Memory B cell (primary cell): Measurements from ENCODE around the gene CNPPD1.

ENCODE experiments used
- ATAC-seq: fragments of 150-1000 bp; cut with Tn5 transposase; 2 replicates; pipeline ENCODE4 v1.10.0; 2021; ENCODE audit warnings: low read depth, mild to moderate bottlenecking, moderate library complexity
- DNase-seq, 2 donors: peaks; one replicate each; pipeline ENCODE4 v3.0.0; 2022; ENCODE audit warnings: low spot score in 2 of 2
- H3K27ac Mint-ChIP-seq: one replicate; pipeline ENCODE4 v1.8.0; 2022; ENCODE audit warnings: mild to moderate bottlenecking, moderate library complexity, mixed read lengths
- H3K27me3 Mint-ChIP-seq: one replicate; pipeline ENCODE4 v1.8.0; 2022; ENCODE audit warnings: mixed read lengths
- H3K36me3 Mint-ChIP-seq: one replicate; pipeline ENCODE4 v1.8.0; 2022; ENCODE audit warnings: mild to moderate bottlenecking, mixed read lengths
- H3K4me1 Mint-ChIP-seq: one replicate; pipeline ENCODE4 v1.8.0; 2022; ENCODE audit warnings: mixed read lengths
- H3K4me3 Mint-ChIP-seq: one replicate; pipeline ENCODE4 v1.8.0; 2022; ENCODE audit warnings: mild to moderate bottlenecking, moderate library complexity, mixed read lengths
- H3K9me3 Mint-ChIP-seq: one replicate; pipeline ENCODE4 v1.8.0; 2022; ENCODE audit warnings: mixed read lengths

Gene CNPPD1

DNA sequence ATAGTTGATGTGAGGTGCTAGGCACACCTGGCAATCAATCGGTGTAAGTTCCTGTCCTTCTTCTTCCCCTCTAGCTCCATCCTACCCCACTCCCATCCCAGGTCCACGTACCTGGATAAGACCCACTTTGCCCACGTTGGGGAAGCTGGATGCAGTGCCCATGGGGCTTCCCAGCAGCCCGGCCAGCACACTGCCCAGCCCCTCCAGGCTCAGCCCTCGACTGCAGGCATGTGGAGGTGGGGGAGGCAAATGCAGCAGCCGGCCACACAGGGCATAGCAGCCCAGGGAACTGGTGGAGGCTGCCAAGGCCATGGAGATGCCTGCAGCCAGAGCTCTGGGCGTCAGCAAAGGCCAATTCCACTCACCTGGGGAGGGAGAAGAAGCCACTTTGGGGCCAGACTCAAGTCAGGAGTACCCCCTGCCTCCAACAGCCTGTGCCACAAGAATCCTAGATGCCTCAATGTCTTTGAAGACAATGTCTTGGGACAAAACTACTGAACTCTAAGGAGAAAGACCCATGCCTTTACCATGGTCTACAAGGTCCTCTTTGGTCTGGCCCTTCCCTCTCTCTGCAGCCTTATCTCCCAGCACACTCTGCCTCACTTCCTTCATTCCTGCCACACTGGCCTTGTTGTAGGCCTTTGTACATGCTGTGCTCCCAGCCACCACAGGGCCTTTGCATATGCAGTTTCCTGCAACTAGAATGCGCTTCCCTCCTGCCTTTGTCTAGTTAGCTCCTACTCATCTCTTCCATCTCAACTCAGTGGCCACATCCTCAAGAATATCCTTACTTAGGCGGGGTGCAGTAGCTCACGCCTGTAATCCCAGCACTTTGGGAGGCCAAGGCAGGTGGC is 11.4 kb downstream of the CNPPD1 start:
- no peak for ATAC-seq
- no peaks in the 10 kb centered on the region for H3K27me3 Mint-ChIP-seq
- H3K36me3 Mint-ChIP-seq: no peaks in the 10 kb centered on the region
- no peak for DNase-seq
- no peak overlapping the region for H3K27ac Mint-ChIP-seq
- peaks cover 12% of the 10 kb centered on the region for H3K4me1 Mint-ChIP-seq
- no peak overlapping the region for H3K4me3 Mint-ChIP-seq
- no peaks in the 10 kb centered on the region for H3K9me3 Mint-ChIP-seq

DNA sequence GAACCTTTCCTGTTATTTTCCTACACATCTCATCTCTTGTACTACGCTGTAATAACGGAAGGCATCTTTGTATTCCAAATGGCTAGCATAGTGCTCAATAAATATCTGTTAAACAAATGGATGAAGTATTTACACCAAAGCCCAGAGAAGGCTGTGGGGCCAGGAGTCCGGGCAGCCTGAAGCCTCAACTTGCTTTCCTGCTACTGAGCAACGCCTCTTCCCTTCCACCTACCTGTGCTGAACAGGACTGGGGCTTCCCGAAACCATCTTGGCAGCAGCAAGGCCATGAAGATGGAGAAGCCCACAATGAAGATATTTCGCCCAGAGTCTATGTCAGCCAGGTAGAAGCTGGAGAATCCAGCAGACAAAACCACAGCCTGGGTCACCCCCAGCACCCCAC is 13.6 kb downstream of the CNPPD1 start:
- Mint-ChIP-seq H3K4me1 (peaks cover 17% of the 10 kb centered on the region), H3K36me3 (no peaks in the 10 kb centered on the region), H3K4me3 (no peak overlapping the region), H3K9me3 (no peaks in the 10 kb centered on the region), H3K27me3 (no peaks in the 10 kb centered on the region), H3K27ac (no peak overlapping the region)
- no peak for ATAC-seq
- DNase-seq: no peak

DNA sequence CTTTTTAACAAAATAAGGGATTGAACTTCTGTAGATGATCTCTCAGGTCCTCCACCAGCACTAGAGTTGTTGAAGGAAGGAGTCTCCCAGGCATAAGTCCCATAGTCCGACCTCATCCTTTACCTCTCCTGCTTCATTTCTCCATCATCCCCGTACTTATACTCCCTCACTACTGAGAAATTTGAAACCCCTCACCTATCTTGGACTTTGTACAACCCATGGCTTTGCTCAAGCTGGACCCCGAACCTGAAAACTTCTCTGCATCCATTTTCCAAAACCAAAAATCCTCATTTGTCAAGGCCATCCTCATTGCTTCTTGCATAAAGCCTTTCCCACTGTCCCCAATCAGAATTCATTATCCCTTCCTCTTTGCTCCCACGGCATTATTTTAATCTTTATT is 15.6 kb downstream of the CNPPD1 start:
- H3K9me3 Mint-ChIP-seq: no peaks in the 10 kb centered on the region
- ATAC-seq: no peak

DNA sequence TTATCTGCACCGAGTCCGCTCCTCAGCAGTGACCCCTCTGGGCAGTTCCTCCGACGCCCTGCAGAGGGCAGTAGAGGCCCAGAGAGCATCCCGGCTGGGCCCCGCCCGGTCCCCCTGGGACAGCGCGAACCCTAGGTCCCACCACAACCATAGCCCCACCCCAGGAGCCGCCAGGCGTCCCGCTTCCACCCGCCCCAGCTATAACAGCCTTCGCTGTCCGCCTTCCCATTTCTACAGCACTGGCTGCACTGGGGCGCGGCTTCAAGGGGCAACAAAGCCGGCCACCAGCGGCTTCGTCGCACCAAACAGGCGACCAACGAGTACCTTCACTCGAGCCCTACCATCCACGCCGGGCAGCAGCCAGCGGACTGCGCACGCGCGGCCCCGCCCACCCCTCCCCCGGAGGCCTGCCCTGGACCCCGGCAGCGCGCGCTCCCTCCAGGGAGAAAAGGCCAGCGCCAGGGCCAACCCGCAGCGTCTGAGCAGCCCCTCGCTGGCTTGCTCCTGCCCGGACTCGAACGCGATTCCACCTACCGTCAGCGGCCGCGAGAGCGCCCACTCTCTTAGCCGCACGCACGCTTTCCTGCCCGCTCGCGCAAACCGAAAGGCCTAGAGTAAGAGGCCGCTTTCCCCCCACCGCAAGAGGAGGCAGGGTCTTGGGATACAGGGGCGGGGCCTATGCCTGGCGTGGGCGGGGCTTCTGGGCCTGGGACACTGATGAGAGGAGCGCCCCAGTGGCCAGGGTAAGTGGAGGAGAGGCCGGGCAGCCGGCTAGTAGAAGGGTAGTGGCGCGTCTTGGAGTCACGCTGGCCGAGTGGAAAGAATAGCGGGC is 16.3 kb downstream of the CNPPD1 start, which contains the start of gene NHEJ1:
TSS of gene NHEJ1 (minus strand) at position 630 of the 832 bp plus-strand sequence. CDS start 2,453 bp downstream, outside the sequence.
- peak within 1 kb of the TSS; percentile 94 for H3K4me3 Mint-ChIP-seq
- peaks cover 15% of the 10 kb centered on the region for H3K36me3 Mint-ChIP-seq
- H3K4me1 Mint-ChIP-seq: peaks cover 19% of the 10 kb centered on the region
- H3K27ac Mint-ChIP-seq: peak within 1 kb of the TSS; percentile 86
- no peaks in the 10 kb centered on the region for H3K27me3 Mint-ChIP-seq
- DNase-seq (peak; percentile 96 to 99), ATAC-seq (peak; percentile 81)
- no peaks in the 10 kb centered on the region for H3K9me3 Mint-ChIP-seq

More for the DNA sequence above, 15.6 kb downstream of the CNPPD1 start:
- H3K4me3 Mint-ChIP-seq: peak overlapping the region; percentile 94
- peak overlapping the region; percentile 86 for H3K27ac Mint-ChIP-seq
- no peak for DNase-seq
- H3K36me3 Mint-ChIP-seq: peaks cover 15% of the 10 kb centered on the region
- H3K27me3 Mint-ChIP-seq: no peaks in the 10 kb centered on the region
- H3K4me1 Mint-ChIP-seq: peaks cover 19% of the 10 kb centered on the region

DNA sequence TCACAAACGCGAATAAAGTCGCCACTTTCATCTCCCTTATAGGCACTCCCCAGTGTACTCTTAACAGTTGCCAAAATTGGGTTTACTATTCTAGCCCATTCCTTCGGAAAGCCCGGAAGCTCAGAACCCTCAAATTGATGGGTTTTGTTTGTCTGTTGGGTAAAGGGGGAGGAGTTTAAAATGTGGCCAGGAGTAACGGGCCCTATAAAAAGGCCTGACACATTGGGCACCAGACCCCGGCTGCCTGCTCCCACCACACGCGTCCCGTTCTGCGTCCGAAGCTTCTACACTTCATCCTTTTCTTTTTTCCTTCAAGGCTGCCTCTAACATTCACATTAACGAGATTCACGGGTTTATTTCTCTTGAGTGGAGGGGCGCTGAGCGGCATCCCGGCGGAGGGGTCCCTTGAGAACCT is 16.9 kb downstream of the CNPPD1 start:
- H3K27me3 Mint-ChIP-seq: no peaks in the 10 kb centered on the region
- peak overlapping the region; percentile 94 for H3K4me3 Mint-ChIP-seq
- peaks cover 15% of the 10 kb centered on the region for H3K36me3 Mint-ChIP-seq
- peak overlapping the region; percentile 86 for H3K27ac Mint-ChIP-seq
- H3K9me3 Mint-ChIP-seq: no peaks in the 10 kb centered on the region
- H3K4me1 Mint-ChIP-seq: peaks cover 19% of the 10 kb centered on the region
- no peak for ATAC-seq
- DNase-seq: no peak

DNA sequence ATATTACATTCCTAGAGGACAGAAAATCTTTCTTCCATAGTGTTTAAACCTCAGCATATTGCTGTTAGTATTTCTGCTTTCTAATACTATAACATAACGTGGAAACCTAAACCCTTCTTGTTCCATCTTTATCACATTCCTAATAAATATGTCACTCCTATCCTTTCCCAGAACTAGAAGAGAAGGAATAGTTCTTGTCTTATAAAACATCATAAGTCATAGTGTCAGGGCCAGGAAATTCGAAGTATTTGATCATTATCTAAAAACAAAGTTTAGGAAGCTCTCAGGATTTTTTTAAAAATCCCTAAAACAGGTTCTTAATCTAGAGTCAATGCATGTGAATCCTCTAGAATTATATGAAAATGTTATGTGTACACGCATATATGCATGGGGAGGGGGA is 18.1 kb downstream of the CNPPD1 start:
- Mint-ChIP-seq H3K4me1 (peaks cover 19% of the 10 kb centered on the region), H3K4me3 (no peak overlapping the region), H3K9me3 (no peaks in the 10 kb centered on the region), H3K36me3 (peaks cover 15% of the 10 kb centered on the region), H3K27me3 (no peaks in the 10 kb centered on the region), H3K27ac (no peak overlapping the region)
- no peak for DNase-seq
- no peak for ATAC-seq

DNA sequence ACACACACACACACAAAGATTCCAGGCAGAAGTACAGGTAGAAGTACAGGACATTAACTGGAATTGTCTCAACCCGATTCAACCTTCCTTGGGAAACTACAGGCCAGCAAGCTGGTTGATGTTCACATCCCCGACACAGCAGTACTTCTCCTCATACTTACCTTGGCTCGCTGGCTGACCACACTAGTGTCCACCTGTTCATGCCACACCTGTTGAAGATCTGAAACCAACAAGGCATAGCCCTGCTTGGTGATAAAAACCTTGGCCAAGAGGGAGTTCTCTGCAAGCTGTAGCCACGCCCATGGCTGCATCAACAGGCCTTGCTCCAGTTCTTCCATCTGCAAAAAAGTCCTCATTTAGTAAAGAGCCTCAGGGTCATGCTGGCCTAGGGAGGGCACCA is 18.7 kb downstream of the CNPPD1 start:
- no peaks in the 10 kb centered on the region for H3K27me3 Mint-ChIP-seq
- H3K9me3 Mint-ChIP-seq: no peaks in the 10 kb centered on the region
- peaks cover 17% of the 10 kb centered on the region for H3K36me3 Mint-ChIP-seq
- peaks cover 19% of the 10 kb centered on the region for H3K4me1 Mint-ChIP-seq
- H3K27ac Mint-ChIP-seq: no peak overlapping the region
- no peak for ATAC-seq
- H3K4me3 Mint-ChIP-seq: no peak overlapping the region
- no peak for DNase-seq

DNA sequence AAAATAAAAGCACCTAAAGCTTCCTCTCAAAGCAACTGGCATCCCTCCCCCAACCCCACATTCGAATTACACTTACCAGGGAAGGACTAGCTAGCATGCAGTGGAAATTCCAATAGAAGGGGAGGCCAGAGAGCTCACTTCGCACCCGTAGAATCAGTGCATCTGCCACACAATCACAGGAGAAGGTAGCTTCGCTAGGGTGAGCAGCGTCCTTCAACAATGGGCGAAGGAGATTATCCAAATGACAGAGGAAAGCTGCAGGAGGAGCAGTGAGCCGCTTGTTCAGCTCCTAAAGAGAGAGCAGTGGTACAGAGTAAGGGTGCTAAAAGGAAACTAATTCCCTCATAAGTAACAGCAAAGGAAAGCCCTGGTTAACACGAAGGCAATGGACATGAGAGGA is 19.3 kb downstream of the CNPPD1 start:
- Mint-ChIP-seq H3K27me3 (no peaks in the 10 kb centered on the region), H3K4me1 (peaks cover 19% of the 10 kb centered on the region), H3K27ac (no peak overlapping the region), H3K4me3 (no peak overlapping the region), H3K36me3 (peaks cover 17% of the 10 kb centered on the region), H3K9me3 (no peaks in the 10 kb centered on the region)
- no peak for DNase-seq
- no peak for ATAC-seq

DNA sequence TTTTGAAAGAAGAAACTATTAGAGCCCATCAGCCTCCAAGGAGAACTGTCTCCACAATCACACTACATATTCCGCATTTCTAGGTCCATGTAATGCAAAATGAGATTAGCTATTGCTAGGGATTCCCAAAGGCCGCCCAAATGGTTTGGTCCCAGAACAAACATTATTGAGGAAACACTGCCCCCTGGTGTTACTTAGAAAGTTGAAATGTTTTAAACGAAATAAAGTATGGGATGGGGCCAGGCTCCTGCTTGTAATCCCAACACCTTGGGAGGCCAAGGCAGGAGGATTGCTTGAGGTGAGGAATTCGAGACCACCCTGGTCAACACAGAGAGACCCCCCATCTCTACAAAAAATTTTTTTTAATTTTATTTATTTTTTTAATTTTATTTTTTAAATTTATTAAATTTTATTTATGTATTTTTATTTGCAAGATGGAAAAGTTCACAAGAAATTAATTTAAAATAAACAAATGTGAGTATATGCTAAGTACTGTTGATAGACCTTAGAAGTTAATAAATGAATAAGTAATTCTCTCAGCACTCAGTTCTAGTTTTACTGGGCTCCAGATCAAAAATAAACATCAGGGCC is 21.6 kb downstream of the CNPPD1 start:
- Mint-ChIP-seq H3K27ac (no peak overlapping the region), H3K4me1 (peaks cover 9% of the 10 kb centered on the region), H3K9me3 (no peaks in the 10 kb centered on the region), H3K36me3 (peaks cover 22% of the 10 kb centered on the region), H3K27me3 (no peaks in the 10 kb centered on the region), H3K4me3 (no peak overlapping the region)
- no peak for ATAC-seq
- peak; percentile 30 to 55 for DNase-seq

DNA sequence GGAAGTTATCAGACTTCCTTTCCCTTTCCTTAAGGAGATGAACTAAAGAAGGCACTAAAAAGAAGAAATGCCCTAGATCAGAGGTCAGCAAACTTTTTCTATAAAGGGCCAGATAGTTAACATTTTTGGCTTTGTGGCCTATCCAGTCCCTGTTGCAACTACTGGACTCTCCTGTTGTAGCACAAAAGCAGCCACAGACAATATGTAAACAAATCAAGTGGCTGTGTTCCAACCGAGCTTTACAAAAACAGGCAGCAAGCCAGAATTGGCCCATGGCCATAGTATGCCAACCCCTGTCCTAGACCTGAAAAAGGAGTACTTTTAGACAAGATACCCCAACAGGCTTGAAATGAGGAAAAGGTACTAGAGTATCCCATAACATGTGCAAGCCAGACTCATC is 27.1 kb downstream of the CNPPD1 start:
- DNase-seq: no peak
- Mint-ChIP-seq H3K4me3 (no peak overlapping the region), H3K4me1 (no peaks in the 10 kb centered on the region), H3K27ac (no peak overlapping the region), H3K36me3 (peaks cover 26% of the 10 kb centered on the region), H3K27me3 (no peaks in the 10 kb centered on the region), H3K9me3 (no peaks in the 10 kb centered on the region)
- ATAC-seq: no peak

DNA sequence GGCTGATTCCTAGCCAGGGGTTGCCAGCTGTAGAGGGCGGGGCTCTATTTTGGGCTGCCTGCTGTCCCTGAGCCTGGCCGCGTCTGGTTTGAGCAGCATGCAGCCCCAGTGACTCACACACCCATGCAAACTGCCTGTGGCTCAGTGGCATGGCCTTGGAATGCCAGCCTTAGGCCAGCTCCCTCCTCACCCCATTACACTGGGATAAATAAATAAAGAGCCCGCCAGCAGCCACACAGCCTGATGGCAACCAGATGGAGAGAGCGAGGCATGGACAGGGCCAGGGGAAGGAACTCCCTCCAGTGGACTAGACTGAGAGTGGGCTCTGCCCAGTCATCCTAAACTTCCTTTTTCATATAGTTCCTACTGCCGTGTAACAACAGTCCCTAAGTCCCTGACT is 34.4 kb downstream of the CNPPD1 start:
- Mint-ChIP-seq H3K27ac (no peak overlapping the region), H3K36me3 (peaks cover 57% of the 10 kb centered on the region), H3K4me1 (peaks cover 4% of the 10 kb centered on the region), H3K9me3 (no peaks in the 10 kb centered on the region), H3K27me3 (no peaks in the 10 kb centered on the region), H3K4me3 (no peak overlapping the region)
- DNase-seq (no peak), ATAC-seq (no peak)

DNA sequence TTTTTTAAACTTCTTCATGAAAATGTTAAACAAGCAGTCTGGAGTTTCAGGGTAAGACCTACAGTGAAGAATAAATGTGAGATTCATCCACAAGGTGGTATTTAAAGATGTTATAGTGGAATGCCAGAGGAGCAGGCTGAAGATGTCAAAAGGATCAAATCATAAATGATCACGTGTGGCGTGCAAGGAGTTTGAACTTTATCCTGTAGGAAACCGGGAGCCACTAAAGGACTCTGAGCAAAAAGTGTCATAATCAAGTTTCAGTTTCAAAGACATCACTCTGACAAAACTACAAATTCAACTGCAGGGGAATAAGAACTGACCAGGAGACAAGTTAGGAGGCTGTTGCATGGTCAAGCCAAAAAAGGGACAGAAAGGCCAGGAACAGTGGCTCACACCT is 36.0 kb downstream of the CNPPD1 start:
- no peak for DNase-seq
- Mint-ChIP-seq H3K27me3 (no peaks in the 10 kb centered on the region), H3K4me3 (no peak overlapping the region), H3K9me3 (no peaks in the 10 kb centered on the region), H3K27ac (no peak overlapping the region), H3K4me1 (peaks cover 4% of the 10 kb centered on the region), H3K36me3 (peaks cover 48% of the 10 kb centered on the region)
- no peak for ATAC-seq

DNA sequence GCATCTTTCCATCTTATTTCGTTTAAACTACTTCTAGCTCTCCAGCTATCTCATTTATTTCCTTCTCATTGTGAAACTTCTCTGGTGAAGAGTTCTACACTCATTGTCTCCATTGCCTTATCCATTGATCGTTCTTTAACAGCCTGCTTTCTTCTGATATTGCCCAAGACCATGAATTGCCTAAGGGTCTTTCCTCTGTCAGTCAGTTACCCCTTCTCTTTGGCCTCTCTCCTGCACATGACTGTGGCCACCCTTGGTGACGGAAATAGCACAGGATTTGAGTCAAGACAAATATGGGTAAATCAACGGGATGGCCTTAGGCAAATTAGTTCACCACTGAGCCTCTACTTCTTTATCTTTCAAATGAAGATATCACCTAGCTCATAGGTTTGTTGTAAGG is 42.7 kb downstream of the CNPPD1 start:
- Mint-ChIP-seq H3K27ac (no peak overlapping the region), H3K4me3 (no peak overlapping the region), H3K27me3 (no peaks in the 10 kb centered on the region), H3K36me3 (peaks cover 22% of the 10 kb centered on the region), H3K9me3 (no peaks in the 10 kb centered on the region), H3K4me1 (peaks cover 7% of the 10 kb centered on the region)
- ATAC-seq (no peak), DNase-seq (no peak)

DNA sequence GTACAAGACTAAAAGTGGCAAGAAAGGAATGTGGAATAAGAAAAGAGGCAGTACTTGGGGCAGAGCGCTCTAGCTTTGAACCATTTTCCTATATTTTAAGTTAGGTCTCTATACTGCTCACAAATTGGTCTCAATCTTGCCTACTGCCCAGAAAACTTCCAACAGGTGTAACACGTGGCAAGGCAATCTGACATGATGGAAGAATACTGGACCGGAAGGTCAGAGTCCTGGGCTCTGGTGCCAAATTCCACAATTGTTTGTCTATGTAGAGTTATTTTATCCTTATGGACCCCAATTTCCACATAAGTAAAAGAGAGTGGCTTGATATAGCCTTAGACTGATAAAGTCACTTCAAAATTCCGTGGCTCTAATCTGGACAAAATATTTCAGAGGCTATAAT is 45.0 kb downstream of the CNPPD1 start:
- no peaks in the 10 kb centered on the region for H3K27me3 Mint-ChIP-seq
- ATAC-seq: no peak
- no peak overlapping the region for H3K4me3 Mint-ChIP-seq
- no peak overlapping the region for H3K27ac Mint-ChIP-seq
- peaks cover 10% of the 10 kb centered on the region for H3K4me1 Mint-ChIP-seq
- peaks cover 14% of the 10 kb centered on the region for H3K36me3 Mint-ChIP-seq
- H3K9me3 Mint-ChIP-seq: no peaks in the 10 kb centered on the region
- no peak for DNase-seq
